ENCODE measurements around the gene TUBB2B. TPM values are rescaled to one million over a fixed set of nuclear protein-coding genes. Genes with fewer than 3 reads are reported as not detected.

The TUBB2B gene
- total RNA-seq, 2 experiments from 2014 or later = not detected

DNA sequence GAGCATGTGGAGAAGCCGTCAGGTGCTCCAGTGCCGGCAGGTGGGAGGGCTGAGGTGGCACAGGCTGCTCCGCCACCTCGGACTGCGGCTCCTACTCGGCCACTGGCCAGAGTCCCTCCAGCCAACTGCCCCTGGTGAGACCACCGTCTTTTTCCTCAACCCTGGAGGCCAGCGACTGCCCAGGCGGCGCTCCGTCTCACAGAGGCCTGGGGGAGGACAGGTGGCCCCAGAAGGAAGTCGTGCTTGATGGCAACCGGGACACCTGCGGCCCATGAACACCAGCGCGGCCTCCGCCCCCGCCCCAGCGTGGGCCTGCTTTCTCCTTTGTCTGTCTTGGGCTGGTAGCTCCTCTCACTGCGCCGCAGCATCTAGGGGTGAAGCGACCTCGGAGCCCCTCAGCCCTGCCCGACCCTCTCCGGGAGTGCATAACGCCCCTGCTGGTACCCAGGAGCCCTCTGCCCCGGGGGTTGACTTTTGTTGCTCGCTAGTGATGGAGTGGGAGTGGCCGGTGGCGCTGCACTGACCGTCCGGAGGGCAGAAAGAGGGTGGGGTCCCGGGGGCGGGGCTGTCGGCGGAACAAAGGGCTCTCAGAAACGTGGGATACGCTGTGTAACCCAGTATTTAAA is 706 bp upstream of the TUBB2B start:
- no peaks in the 10 kb centered on the region for H3K9me3 Mint-ChIP-seq (ENCODE audit: low read depth)
- peaks cover 37% of the 10 kb centered on the region for H3K4me1 Mint-ChIP-seq
- DNase-seq (no peak), ATAC-seq (no peak)
- peaks cover 83% of the 10 kb centered on the region for H3K27me3 Mint-ChIP-seq
- H3K4me3 Mint-ChIP-seq = peak overlapping the region; percentile 19
- CTCF ChIA-PET = no interaction called here
- no peak overlapping the region for H3K27ac Mint-ChIP-seq
- H3K36me3 Mint-ChIP-seq = peaks cover 2% of the 10 kb centered on the region

DNA sequence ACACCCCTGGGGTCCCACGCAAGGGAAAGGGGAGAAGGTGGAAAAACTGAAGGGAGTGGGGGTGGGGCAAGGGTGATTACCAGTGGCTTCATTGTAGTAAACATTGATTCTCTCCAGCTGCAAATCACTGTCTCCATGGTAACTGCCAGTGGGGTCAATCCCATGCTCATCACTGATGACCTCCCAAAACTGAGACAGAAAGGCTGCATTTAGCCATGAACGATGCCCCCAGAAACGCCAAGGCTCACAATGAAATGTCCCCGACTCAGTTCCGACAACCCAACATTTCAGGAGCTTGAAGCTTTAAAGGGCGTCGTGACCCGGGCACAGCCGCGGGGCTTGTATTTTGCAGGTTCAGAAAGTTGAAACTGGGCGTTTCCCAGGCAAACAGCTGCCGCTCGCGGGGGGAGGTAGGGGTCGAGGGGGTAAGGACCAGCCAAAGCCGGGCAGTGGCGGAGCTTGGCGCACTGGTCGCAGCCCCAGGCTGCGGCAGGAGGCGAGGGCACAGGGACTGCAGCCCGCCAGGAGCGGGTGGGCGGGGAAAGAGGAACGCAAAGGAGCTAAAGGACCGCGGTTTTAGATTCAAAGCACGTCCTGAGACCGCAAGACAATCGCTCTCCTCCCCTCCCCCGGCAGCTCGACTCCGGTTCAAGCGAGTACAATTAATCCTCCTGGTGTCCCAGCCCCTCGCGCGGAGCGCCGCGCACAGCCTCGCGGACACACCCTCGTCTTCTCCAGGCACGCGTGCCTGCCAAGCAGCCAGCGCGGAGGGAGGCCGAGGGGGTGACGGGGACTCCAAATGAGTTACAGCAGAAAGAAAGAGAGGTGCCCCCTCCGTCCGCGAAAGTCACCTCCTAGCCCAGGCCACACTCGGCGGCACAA is 731 bp downstream of the TUBB2B start:
- peaks cover 71% of the 10 kb centered on the region for H3K27me3 Mint-ChIP-seq
- H3K9me3 Mint-ChIP-seq (ENCODE audit: low read depth) = peaks cover 5% of the 10 kb centered on the region
- H3K4me1 Mint-ChIP-seq = peaks cover 33% of the 10 kb centered on the region
- ATAC-seq = peak; percentile 20
- peaks cover 7% of the 10 kb centered on the region for H3K36me3 Mint-ChIP-seq
- peak overlapping the region; percentile 42 for H3K4me3 Mint-ChIP-seq
- H3K27ac Mint-ChIP-seq = no peak overlapping the region
- no peak for DNase-seq
- CTCF ChIA-PET = interaction anchor here (1.6 kb wide), 1 partner anchor 25 kb away, joined by 5 read pairs; no protein-coding TSS in a partner anchor

DNA sequence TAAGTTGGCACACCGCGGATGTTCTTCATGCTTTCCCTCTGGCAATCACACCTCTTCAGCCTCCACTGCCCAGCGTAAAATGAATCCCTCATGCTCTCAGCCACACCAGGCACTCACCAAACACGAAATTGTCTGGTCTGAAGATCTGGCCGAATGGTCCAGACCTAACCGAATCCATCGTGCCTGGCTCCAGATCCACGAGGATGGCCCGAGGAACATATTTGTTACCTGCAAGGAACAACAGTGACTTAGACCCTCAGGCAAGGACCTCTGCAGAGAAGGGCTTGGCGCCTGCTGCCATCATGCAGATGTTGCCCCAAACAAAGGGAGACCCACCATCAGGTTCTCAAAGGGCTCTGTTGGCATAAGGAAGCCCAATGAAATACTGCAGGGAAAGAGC is 1.4 kb downstream of the TUBB2B start:
- no peak overlapping the region for H3K27ac Mint-ChIP-seq
- H3K4me3 Mint-ChIP-seq = no peak overlapping the region

DNA sequence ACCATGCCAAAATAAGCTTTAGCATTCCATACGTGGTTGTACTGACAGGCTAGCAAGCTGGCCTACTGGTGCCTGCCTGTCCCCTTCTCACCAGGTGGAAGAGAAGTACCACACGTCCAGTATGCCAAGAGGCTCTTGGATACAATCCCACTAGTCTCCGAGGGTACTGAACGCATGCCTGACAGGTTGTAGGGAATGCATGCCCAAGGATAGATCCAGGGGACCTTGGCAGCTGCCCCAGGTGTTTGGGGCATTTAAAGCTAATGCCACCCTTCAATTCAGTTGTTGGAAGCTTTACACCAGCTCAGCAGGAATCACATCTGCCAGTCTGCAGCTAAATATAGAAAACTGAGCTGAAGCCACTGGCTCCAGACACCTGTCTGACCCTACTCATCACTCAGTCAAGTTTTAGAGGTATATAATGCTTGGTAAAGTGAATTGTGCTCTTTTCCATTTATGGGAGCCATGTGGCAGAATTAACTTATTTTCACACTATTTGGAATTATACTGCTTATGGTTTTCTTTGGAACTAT is 4.9 kb downstream of the TUBB2B start:
- H3K27me3 Mint-ChIP-seq = peaks cover 65% of the 10 kb centered on the region

More for the DNA sequence above, 1.4 kb downstream of the TUBB2B start:
- Mint-ChIP-seq H3K4me1 (peaks cover 29% of the 10 kb centered on the region), H3K9me3 (ENCODE audit: low read depth) (peaks cover 5% of the 10 kb centered on the region), H3K36me3 (peaks cover 7% of the 10 kb centered on the region), H3K27me3 (peaks cover 68% of the 10 kb centered on the region)
- CTCF ChIA-PET = interaction anchor here (1.6 kb wide), 1 partner anchor 25 kb away, joined by 5 read pairs; no protein-coding TSS in a partner anchor
- DNase-seq = no peak
- ATAC-seq = no peak

DNA sequence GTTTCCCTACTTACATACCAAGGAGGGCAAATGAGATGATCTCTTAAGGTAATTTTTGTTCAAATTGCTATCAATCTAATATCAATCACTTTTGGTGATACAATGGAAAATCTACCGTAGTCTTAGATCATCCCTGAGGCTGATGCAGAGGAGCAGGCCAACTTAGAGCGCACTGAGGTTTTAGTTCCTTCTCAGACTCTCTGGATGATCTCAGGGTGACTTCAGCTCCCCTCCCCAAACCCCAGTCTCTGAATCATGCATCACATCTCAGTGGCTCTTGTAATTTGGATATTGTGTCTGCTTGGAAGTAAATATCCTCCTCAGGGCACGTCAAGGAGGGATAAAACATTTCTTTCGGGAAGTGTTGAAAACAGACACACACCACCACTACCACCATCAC is 5.9 kb downstream of the TUBB2B start:
- H3K36me3 Mint-ChIP-seq = peaks cover 5% of the 10 kb centered on the region
- ATAC-seq (no peak), DNase-seq (no peak)
- CTCF ChIA-PET = no interaction called here
- H3K27me3 Mint-ChIP-seq = peaks cover 62% of the 10 kb centered on the region
- H3K4me1 Mint-ChIP-seq = no peaks in the 10 kb centered on the region
- peaks cover 5% of the 10 kb centered on the region for H3K9me3 Mint-ChIP-seq (ENCODE audit: low read depth)
- H3K4me3 Mint-ChIP-seq = no peak overlapping the region
- no peak overlapping the region for H3K27ac Mint-ChIP-seq

More for the DNA sequence above, 4.9 kb downstream of the TUBB2B start:
- ATAC-seq (no peak), DNase-seq (no peak)
- Mint-ChIP-seq H3K27ac (no peak overlapping the region), H3K4me1 (peaks cover 3% of the 10 kb centered on the region), H3K36me3 (peaks cover 5% of the 10 kb centered on the region), H3K4me3 (no peak overlapping the region), H3K9me3 (ENCODE audit: low read depth) (peaks cover 5% of the 10 kb centered on the region)
- CTCF ChIA-PET = interaction anchor here (1.8 kb wide), 1 partner anchor 28 kb away, joined by 8 read pairs; no protein-coding TSS in a partner anchor

DNA sequence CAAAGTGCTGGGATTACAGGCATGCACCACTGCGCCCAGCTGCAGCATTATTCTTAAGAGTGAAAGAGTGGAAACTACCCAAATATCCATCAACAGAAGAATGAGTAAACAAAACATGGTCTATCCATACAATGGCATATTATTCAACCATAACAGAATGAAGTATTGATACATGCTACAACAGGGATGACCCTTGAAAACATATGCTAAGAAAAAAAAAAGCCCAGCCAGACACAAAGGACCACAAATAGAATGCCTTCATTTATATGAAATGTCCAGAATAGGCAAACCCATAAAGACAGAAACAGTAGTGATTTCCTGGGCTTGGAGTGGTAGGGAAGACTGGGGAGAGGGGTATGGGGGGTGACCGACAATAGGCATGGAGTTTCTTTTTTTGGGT is 7.1 kb downstream of the TUBB2B start:
- ATAC-seq (no peak), DNase-seq (no peak)
- Mint-ChIP-seq H3K4me1 (no peaks in the 10 kb centered on the region), H3K27ac (no peak overlapping the region), H3K36me3 (peaks cover 5% of the 10 kb centered on the region), H3K9me3 (ENCODE audit: low read depth) (peaks cover 5% of the 10 kb centered on the region), H3K27me3 (peaks cover 59% of the 10 kb centered on the region), H3K4me3 (no peak overlapping the region)
- CTCF ChIA-PET = no interaction called here

DNA sequence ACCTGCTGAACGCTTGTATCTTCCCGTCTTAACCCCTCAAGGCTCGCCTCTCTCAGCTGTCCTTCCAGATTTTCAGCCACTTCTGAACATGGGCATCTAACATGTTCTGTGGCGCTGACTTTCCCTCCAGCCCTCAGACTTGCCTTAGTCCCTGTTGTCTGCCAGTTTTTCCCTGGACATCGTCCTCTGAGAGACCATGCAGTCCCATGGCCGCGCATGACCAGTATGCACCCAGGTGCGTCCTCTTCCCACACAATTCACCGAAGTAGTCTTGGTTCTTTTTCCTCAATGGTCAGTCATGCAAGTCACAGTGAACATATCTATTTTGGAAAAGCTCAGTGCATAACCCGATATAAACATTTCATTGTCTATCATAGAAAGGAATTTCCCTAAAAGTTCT is 9.2 kb downstream of the TUBB2B start:
- DNase-seq (no peak), ATAC-seq (no peak)
- Mint-ChIP-seq H3K4me1 (no peaks in the 10 kb centered on the region), H3K9me3 (ENCODE audit: low read depth) (peaks cover 5% of the 10 kb centered on the region), H3K4me3 (no peak overlapping the region), H3K36me3 (peaks cover 5% of the 10 kb centered on the region), H3K27me3 (peaks cover 54% of the 10 kb centered on the region), H3K27ac (no peak overlapping the region)
- CTCF ChIA-PET = no interaction called here

DNA sequence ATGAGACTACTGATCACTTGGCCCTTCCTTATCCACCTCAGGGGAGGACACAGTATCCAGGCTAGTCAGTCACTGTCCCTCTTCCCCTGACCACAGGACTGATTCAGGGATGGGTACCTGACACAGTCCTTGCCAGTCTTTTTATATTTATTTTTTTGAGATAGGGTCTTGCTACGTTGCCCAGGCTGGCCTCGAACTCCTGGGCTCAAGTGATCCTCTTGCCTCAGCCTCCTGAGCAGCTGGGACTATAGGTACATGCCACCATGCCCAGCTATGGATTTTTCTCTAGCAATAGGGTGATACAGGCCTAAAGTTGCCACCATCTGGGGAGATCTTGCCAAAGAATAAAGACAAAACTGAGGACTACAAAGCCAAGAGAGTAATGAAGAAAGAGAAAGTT is 10.2 kb downstream of the TUBB2B start:
- Mint-ChIP-seq H3K27me3 (peaks cover 58% of the 10 kb centered on the region), H3K36me3 (peaks cover 5% of the 10 kb centered on the region), H3K27ac (no peak overlapping the region), H3K4me1 (no peaks in the 10 kb centered on the region), H3K9me3 (ENCODE audit: low read depth) (peaks cover 5% of the 10 kb centered on the region), H3K4me3 (no peak overlapping the region)
- CTCF ChIA-PET = no interaction called here
- ATAC-seq (no peak), DNase-seq (no peak)

DNA sequence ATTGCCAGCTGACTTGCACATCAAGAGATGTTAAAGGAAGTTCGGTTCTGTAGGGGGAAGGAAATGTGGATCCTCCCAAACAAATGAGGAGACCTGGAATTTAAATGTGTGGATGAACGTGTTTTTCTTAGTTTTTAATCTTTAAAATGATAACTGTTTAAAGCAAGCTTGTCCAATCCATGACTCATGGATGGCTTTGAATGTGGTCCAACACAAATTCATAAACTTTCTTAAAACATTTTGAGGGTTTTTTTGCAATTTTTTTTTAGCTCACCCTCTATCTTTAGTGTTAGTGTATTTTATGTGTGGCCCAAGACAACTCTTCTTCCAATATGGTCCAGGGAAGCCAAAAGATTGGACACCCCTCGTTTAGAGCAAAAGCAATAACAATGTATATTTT is 12.6 kb downstream of the TUBB2B start:
- H3K27me3 Mint-ChIP-seq = peaks cover 46% of the 10 kb centered on the region
- ATAC-seq = no peak
- H3K4me3 Mint-ChIP-seq = no peak overlapping the region
- no peaks in the 10 kb centered on the region for H3K36me3 Mint-ChIP-seq
- DNase-seq = no peak
- no peaks in the 10 kb centered on the region for H3K9me3 Mint-ChIP-seq (ENCODE audit: low read depth)
- no peaks in the 10 kb centered on the region for H3K4me1 Mint-ChIP-seq
- CTCF ChIA-PET = interaction anchor here (1.2 kb wide), 1 partner anchor 36 kb away, joined by 4 read pairs; no protein-coding TSS in a partner anchor
- H3K27ac Mint-ChIP-seq = no peak overlapping the region

DNA sequence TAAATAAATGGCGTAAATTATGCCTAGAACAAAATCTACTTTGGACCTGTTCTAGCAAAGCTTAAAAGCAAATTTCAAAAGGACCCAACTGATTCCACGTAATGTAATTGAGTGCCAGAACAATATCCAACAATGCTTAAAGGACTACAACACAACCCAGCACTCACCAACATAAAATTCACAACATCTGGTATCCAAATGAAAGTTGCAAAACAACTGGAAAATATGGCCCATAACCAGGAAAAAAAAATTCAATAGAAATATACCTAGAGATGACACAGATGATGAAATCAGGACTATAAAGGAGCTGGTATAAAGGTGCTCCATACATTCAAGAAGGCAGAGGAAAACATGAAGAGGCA is 14.1 kb downstream of the TUBB2B start:
- Mint-ChIP-seq H3K9me3 (ENCODE audit: low read depth) (no peaks in the 10 kb centered on the region), H3K4me3 (no peak overlapping the region), H3K36me3 (no peaks in the 10 kb centered on the region), H3K4me1 (peaks cover 15% of the 10 kb centered on the region), H3K27ac (no peak overlapping the region), H3K27me3 (peaks cover 33% of the 10 kb centered on the region)
- DNase-seq (no peak), ATAC-seq (no peak)
- CTCF ChIA-PET = no interaction called here

DNA sequence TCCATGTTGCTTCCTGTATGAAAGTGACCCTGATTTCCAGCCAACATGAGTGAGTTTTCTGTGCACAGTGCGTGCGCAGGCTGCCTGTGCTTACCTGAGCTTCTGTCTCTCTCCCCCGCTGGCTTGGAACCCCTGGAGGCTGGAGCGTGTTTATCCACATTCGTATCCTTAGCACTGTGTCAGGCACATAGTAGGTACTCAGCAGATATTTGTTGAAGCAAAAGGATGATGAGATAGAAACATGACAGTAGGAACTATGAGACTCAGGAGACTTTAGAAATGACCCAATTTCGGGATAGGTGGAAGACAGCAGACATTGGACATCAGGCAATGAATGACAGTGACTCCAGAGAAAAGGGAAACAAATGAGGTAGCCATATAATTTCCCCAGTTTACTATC is 15.2 kb downstream of the TUBB2B start:
- no peaks in the 10 kb centered on the region for H3K9me3 Mint-ChIP-seq (ENCODE audit: low read depth)

DNA sequence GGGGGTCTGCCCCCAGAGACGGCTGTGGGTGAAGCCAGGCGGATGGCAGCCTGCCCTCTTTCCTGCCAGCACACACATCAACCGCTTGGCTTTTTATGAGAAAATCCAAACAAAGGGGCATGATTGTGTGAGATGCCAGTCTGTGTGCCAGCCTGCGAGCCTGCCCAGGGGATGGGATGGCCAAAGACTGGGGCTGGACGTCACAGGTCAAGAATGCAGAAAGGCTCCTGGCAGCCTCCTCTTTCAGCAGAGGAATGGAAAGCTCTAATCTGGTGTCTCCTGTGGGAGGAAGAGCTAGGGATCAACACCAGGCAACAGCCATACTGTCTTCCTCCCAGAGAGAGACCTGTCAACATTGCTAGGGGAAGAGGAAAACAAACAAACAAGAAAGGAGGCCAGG is 15.8 kb downstream of the TUBB2B start:
- Mint-ChIP-seq H3K4me3 (no peak overlapping the region), H3K27ac (no peak overlapping the region), H3K36me3 (peaks cover 1% of the 10 kb centered on the region), H3K9me3 (ENCODE audit: low read depth) (no peaks in the 10 kb centered on the region), H3K27me3 (peaks cover 24% of the 10 kb centered on the region), H3K4me1 (peaks cover 20% of the 10 kb centered on the region)
- CTCF ChIA-PET = no interaction called here
- DNase-seq (no peak), ATAC-seq (no peak)

More for the DNA sequence above, 15.2 kb downstream of the TUBB2B start:
- Mint-ChIP-seq H3K4me1 (peaks cover 20% of the 10 kb centered on the region), H3K4me3 (no peak overlapping the region), H3K36me3 (peaks cover 1% of the 10 kb centered on the region), H3K27me3 (peaks cover 24% of the 10 kb centered on the region), H3K27ac (no peak overlapping the region)
- ATAC-seq (no peak), DNase-seq (no peak)
- CTCF ChIA-PET = no interaction called here

DNA sequence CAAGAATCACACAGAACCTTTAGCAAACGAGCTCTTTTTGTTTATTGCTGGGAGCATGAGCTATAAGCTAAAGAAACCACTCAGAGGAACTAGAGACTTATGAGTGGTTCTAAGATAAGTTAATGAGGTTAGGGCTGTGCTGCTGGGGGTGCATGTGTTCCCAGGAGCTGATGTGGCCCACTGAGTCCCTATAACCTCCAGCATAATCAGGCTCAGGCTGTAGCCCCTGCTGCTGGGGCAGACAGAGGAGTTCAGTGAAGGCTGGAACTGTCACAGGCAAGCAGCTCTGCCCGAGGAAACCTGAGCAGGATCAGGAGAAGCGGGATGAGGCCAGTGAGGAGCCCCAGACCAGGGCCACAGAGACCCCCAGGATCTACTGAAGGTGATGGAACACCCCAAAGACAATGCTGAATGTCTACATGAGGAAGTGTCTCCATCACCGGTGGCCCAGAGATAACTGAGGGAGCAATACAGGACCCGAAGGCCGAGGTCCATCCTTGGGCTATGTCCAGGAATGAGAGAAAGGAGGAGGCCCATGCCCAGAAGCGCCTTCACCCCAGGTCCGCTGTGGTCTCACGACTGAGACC is 17.3 kb downstream of the TUBB2B start:
- CTCF ChIA-PET = interaction anchor here (0.8 to 1.4 kb wide), 3 partner anchors 41 to 48 kb away, joined by 3 read pairs; partner anchors contain the start of gene PSMG4
- Mint-ChIP-seq H3K27ac (no peak overlapping the region), H3K36me3 (peaks cover 1% of the 10 kb centered on the region), H3K27me3 (peaks cover 15% of the 10 kb centered on the region), H3K4me3 (no peak overlapping the region), H3K4me1 (peaks cover 20% of the 10 kb centered on the region), H3K9me3 (ENCODE audit: low read depth) (no peaks in the 10 kb centered on the region)
- DNase-seq (no peak), ATAC-seq (no peak)
